Keratinocyte (primary cell): ENCODE data around the gene SMARCC1. TPM values are rescaled to one million over a fixed set of nuclear protein-coding genes. Genes with fewer than 3 reads are reported as not detected.

Experiments used
- DNase-seq: peaks from one replicate; pipeline ENCODE4 v3.0.0-alpha.2; 2011; ENCODE audit warnings: low read depth, missing footprints, low spot score
- FAIRE-seq: peaks from 2 replicates; lab custom pipeline; 2011; peaks lifted over from hg19 to GRCh38; lab: Jason Lieb, UNC
- H2AFZ ChIP-seq: 2 replicates; pipeline ENCODE4 v1.6.0; 2012; ENCODE audit warnings: low read length, control low read depth, inconsistent platforms; ENCODE audit not compliant: control insufficient read depth
- H3K27ac ChIP-seq: 2 replicates; pipeline ENCODE4 v1.5.1; 2011; ENCODE audit warnings: low read length; ENCODE audit not compliant: control insufficient read depth, insufficient read depth
- H3K27me3 ChIP-seq: 3 replicates; pipeline ENCODE4 v1.6.0; 2011; ENCODE audit warnings: low read length; ENCODE audit not compliant: control insufficient read depth, insufficient read depth; ENCODE audit errors: extremely low read depth
- H3K36me3 ChIP-seq, 2 experiments: 2 replicates in 1 of 2; 3 replicates in 1 of 2; pipeline ENCODE4 v1.5.1; 2011; ENCODE audit warnings: low read length in 2 of 2, mild to moderate bottlenecking in 1 of 2; ENCODE audit not compliant: control insufficient read depth in 2 of 2, insufficient read depth in 2 of 2; ENCODE audit errors: extremely low read depth in 1 of 2
- H3K4me1 ChIP-seq: 3 replicates; pipeline ENCODE4 v1.5.1; 2011; ENCODE audit warnings: low read length; ENCODE audit not compliant: control insufficient read depth, insufficient read depth; ENCODE audit errors: extremely low read depth
- H3K4me2 ChIP-seq: 3 replicates; pipeline ENCODE4 v1.6.0; 2011; ENCODE audit warnings: low read depth, low read length; ENCODE audit not compliant: control insufficient read depth, insufficient read depth; ENCODE audit errors: extremely low read depth
- H3K4me3 ChIP-seq, 3 experiments: fragments of 200-600 bp in 1 of 3; sonication (generic) in 1 of 3; 2 replicates in 2 of 3; 3 replicates in 1 of 3; pipeline ENCODE4 v1.5.1; 2011 to 2016; ENCODE audit warnings: low read length in 3 of 3, mild to moderate bottlenecking in 3 of 3, control low read depth in 2 of 3, inconsistent platforms in 1 of 3, low read depth in 1 of 3, mixed read lengths in 1 of 3, mixed run types in 1 of 3, moderate library complexity in 1 of 3; ENCODE audit not compliant: control insufficient read depth in 2 of 3, insufficient read depth in 2 of 3; ENCODE audit errors: extremely low read depth in 1 of 3
- H3K79me2 ChIP-seq: 2 replicates; pipeline ENCODE4 v1.6.0; 2012; ENCODE audit warnings: low read length; ENCODE audit not compliant: control insufficient read depth, insufficient read depth
- H3K9ac ChIP-seq: 3 replicates; pipeline ENCODE4 v1.6.0; 2011; ENCODE audit warnings: low read length; ENCODE audit not compliant: control insufficient read depth, insufficient read depth; ENCODE audit errors: extremely low read depth
- H3K9me1 ChIP-seq: 3 replicates; pipeline ENCODE4 v1.6.0; 2011; ENCODE audit warnings: low read length; ENCODE audit not compliant: control insufficient read depth, insufficient read depth; ENCODE audit errors: extremely low read depth
- H3K9me3 ChIP-seq: 2 replicates; pipeline ENCODE4 v1.5.1; 2012; ENCODE audit warnings: low read depth, low read length; ENCODE audit not compliant: control insufficient read depth
- H4K20me1 ChIP-seq: 3 replicates; pipeline ENCODE4 v1.6.0; 2011; ENCODE audit warnings: low read length; ENCODE audit not compliant: control insufficient read depth, insufficient read depth; ENCODE audit errors: extremely low read depth
- EZH2 ChIP-seq: IDR thresholded peaks from one replicate; pipeline ENCODE4 v1.6.1; 2012; ENCODE audit warnings: inconsistent platforms, mild to moderate bottlenecking, low read length, moderate library complexity
- dilution Hi-C: fragments of 300-500 bp; cut with MboI; formaldehyde crosslinking; loops from one replicate; pipeline ENCODE4 v1.7.0; 2020; ENCODE audit warnings: low sequenced_read_pairs; ENCODE audit not compliant: extremely low pct_ligation_motif_present
- polyA plus RNA-seq, 5 experiments: library from polyadenylated mRNA; depleted of rRNA in 3 of 5; stranded (reverse) in 3 of 5; stranded (forward) in 1 of 5; unstranded in 1 of 5; fragments of >200 nt; gene quantifications; 1 replicate in 1 of 5; 2 replicates in 3 of 5; 3 replicates in 1 of 5; pipeline versions ENCODE4 v1.2.1 to v1.2.3, GENCODE V29; 2011 to 2012; ENCODE audit warnings: missing spikeins in 2 of 5, low read depth in 1 of 5, low replicate concordance in 1 of 5
- TF ChIP-seq, protein P1 (sequence below), 3 experiments: IDR thresholded peaks in 1 of 3; conservative IDR thresholded peaks in 1 of 3; optimal IDR thresholded peaks in 1 of 3; 2 replicates in 2 of 3; 3 replicates in 1 of 3; pipeline versions ENCODE3 to v1.5.1; 2011; ENCODE audit warnings: low read length in 3 of 3, mild to moderate bottlenecking in 3 of 3, moderate library complexity in 2 of 3, control low read depth in 1 of 3, inconsistent platforms in 1 of 3; ENCODE audit not compliant: insufficient read depth in 2 of 3; ENCODE audit errors: extremely low read depth in 1 of 3

Gene SMARCC1
- polyA plus RNA-seq, 1 donor (not counting 4 experiments of a cell fraction or from before 2014, with no cell fraction given) = 39.7 TPM

DNA sequence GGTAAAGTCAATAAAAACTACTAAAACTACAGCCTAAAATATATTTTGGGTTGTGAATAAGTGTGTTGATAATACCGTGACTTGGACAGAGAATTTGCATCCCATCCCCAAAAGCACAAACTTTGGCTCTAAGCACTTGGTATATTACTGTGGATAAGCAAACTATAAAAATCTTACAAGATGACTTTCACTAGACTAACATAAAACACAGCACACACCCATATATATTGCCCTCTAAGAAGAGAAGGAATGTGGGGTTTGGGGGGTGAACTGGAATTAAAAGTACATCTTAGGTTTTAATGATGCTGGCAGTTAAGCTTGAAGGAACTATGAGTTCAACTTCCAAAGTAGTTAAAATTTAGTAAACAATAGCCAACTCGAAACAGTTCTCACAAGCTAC, 174.4 kb downstream of the SMARCC1 start:
- no peaks in the 10 kb centered on the region for H3K9me3 ChIP-seq
- H3K27ac ChIP-seq = no peak overlapping the region
- no peaks in the 10 kb centered on the region for H3K79me2 ChIP-seq
- H4K20me1 ChIP-seq = no peaks in the 10 kb centered on the region
- TF ChIP-seq EZH2 = no peak
- TF ChIP-seq, protein P1, sequence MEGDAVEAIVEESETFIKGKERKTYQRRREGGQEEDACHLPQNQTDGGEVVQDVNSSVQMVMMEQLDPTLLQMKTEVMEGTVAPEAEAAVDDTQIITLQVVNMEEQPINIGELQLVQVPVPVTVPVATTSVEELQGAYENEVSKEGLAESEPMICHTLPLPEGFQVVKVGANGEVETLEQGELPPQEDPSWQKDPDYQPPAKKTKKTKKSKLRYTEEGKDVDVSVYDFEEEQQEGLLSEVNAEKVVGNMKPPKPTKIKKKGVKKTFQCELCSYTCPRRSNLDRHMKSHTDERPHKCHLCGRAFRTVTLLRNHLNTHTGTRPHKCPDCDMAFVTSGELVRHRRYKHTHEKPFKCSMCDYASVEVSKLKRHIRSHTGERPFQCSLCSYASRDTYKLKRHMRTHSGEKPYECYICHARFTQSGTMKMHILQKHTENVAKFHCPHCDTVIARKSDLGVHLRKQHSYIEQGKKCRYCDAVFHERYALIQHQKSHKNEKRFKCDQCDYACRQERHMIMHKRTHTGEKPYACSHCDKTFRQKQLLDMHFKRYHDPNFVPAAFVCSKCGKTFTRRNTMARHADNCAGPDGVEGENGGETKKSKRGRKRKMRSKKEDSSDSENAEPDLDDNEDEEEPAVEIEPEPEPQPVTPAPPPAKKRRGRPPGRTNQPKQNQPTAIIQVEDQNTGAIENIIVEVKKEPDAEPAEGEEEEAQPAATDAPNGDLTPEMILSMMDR (optimal IDR thresholded peaks at IDR 0.05 in 1 of 3, IDR thresholded peaks at IDR 0.05 in 1 of 3, conservative IDR thresholded peaks at IDR 0.05 in 1 of 3; ENCODE audit: extremely low read depth in 1 of 3, insufficient read depth in 2 of 3, low read length in 3 of 3) = no peak
- no peak for FAIRE-seq
- dilution Hi-C loops = no loop called here
- H3K9ac ChIP-seq = no peak overlapping the region
- peaks cover 22 to 23% of the 10 kb centered on the region in 2 experiments for H3K36me3 ChIP-seq
- no peak overlapping the region for H2AFZ ChIP-seq
- H3K4me1 ChIP-seq = peaks cover 5% of the 10 kb centered on the region
- H3K4me2 ChIP-seq = no peak overlapping the region
- H3K9me1 ChIP-seq = no peaks in the 10 kb centered on the region
- no peak overlapping the region for H3K4me3 ChIP-seq
- no peak for DNase-seq
- no peaks in the 10 kb centered on the region for H3K27me3 ChIP-seq

DNA sequence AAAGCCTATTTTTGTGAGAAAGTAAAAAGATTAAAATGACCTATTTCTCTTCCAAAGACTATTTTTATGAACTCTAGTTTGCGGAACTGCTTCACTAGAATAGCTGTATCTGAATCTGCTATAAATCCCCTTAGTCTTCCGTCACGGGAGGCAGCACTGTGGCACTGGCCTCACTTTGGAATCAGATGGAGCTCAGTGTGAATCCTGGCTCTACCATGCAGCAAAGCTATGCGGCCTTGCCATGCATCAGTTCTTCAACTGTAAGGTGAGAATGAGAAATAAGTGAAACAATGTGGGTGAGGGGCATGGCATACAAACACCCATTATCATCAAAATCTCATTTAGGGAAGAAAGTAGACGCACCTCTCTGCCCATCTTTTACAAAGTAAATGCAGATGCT, 175.5 kb downstream of the SMARCC1 start:
- FAIRE-seq (no peak), DNase-seq (no peak)
- no peaks in the 10 kb centered on the region for H3K4me1 ChIP-seq
- no peak overlapping the region for H3K4me3 ChIP-seq
- H3K27ac ChIP-seq = no peak overlapping the region
- H3K9me1 ChIP-seq = no peaks in the 10 kb centered on the region
- no peaks in the 10 kb centered on the region for H4K20me1 ChIP-seq
- H3K36me3 ChIP-seq = peaks cover 22 to 26% of the 10 kb centered on the region in 2 experiments
- H3K27me3 ChIP-seq = no peaks in the 10 kb centered on the region
- H3K9me3 ChIP-seq = no peaks in the 10 kb centered on the region
- dilution Hi-C loops = no loop called here
- H2AFZ ChIP-seq = no peak overlapping the region
- TF ChIP-seq EZH2 = no peak
- TF ChIP-seq, protein P1 (optimal IDR thresholded peaks at IDR 0.05 in 1 of 3, IDR thresholded peaks at IDR 0.05 in 1 of 3, conservative IDR thresholded peaks at IDR 0.05 in 1 of 3; ENCODE audit: extremely low read depth in 1 of 3, insufficient read depth in 2 of 3, low read length in 3 of 3) = no peak
- H3K4me2 ChIP-seq = no peak overlapping the region
- H3K9ac ChIP-seq = no peak overlapping the region
- H3K79me2 ChIP-seq = no peaks in the 10 kb centered on the region
